ENCODE data around the gene C15orf40.

C15orf40 gene

GRCh38 chr15:82960766-82961165, 50.7 kb downstream of the C15orf40 start:
- TF ChIP-seq, protein P1, sequence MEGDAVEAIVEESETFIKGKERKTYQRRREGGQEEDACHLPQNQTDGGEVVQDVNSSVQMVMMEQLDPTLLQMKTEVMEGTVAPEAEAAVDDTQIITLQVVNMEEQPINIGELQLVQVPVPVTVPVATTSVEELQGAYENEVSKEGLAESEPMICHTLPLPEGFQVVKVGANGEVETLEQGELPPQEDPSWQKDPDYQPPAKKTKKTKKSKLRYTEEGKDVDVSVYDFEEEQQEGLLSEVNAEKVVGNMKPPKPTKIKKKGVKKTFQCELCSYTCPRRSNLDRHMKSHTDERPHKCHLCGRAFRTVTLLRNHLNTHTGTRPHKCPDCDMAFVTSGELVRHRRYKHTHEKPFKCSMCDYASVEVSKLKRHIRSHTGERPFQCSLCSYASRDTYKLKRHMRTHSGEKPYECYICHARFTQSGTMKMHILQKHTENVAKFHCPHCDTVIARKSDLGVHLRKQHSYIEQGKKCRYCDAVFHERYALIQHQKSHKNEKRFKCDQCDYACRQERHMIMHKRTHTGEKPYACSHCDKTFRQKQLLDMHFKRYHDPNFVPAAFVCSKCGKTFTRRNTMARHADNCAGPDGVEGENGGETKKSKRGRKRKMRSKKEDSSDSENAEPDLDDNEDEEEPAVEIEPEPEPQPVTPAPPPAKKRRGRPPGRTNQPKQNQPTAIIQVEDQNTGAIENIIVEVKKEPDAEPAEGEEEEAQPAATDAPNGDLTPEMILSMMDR (IDR thresholded peaks at IDR 0.05; ENCODE audit: low read depth, low read length) = no peak

DNA sequence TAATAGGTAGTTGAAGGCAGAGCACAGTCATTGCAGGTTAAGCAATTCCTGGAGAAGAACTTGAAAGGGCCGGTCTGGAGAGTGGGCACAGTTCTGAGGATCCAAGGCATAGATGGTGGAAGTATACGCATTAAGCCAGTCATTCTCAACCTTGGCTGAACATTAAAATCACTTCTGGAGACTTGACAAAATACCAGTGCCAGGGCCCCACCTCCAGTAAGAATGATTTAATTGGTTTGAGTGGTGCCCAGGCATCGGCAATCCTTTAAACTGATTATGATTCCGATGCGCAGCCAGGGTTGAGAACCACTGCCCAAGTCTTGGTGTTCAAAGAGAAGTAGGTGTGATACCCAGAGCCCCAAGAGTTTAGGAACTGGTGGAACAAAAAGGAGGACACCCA, 52.0 kb downstream of the C15orf40 start:
- no peak for DNase-seq (ENCODE audit: low read depth in 2 of 2)
- TF ChIP-seq, protein P1 (IDR thresholded peaks at IDR 0.05; ENCODE audit: low read depth, low read length) = no peak
- H3K4me3 ChIP-seq (replicated peaks in 1 of 2; ENCODE audit: low read depth in 2 of 2, low read length in 2 of 2) = no peak overlapping the region

More at GRCh38 chr15:82960766-82961165, 50.7 kb downstream of the C15orf40 start:
- no peak for DNase-seq (ENCODE audit: low read depth in 2 of 2)
- no peak overlapping the region for H3K4me3 ChIP-seq (replicated peaks in 1 of 2; ENCODE audit: low read depth in 2 of 2, low read length in 2 of 2)

- no peak for DNase-seq (ENCODE audit: low read depth in 2 of 2)
- TF ChIP-seq, protein P1 (IDR thresholded peaks at IDR 0.05; ENCODE audit: low read depth, low read length) = no peak
- H3K4me3 ChIP-seq (replicated peaks in 1 of 2; ENCODE audit: low read depth in 2 of 2, low read length in 2 of 2) = no peak overlapping the region
Observed at GRCh38 chr15:82958638-82959037, 52.8 kb downstream of the C15orf40 start.

DNA sequence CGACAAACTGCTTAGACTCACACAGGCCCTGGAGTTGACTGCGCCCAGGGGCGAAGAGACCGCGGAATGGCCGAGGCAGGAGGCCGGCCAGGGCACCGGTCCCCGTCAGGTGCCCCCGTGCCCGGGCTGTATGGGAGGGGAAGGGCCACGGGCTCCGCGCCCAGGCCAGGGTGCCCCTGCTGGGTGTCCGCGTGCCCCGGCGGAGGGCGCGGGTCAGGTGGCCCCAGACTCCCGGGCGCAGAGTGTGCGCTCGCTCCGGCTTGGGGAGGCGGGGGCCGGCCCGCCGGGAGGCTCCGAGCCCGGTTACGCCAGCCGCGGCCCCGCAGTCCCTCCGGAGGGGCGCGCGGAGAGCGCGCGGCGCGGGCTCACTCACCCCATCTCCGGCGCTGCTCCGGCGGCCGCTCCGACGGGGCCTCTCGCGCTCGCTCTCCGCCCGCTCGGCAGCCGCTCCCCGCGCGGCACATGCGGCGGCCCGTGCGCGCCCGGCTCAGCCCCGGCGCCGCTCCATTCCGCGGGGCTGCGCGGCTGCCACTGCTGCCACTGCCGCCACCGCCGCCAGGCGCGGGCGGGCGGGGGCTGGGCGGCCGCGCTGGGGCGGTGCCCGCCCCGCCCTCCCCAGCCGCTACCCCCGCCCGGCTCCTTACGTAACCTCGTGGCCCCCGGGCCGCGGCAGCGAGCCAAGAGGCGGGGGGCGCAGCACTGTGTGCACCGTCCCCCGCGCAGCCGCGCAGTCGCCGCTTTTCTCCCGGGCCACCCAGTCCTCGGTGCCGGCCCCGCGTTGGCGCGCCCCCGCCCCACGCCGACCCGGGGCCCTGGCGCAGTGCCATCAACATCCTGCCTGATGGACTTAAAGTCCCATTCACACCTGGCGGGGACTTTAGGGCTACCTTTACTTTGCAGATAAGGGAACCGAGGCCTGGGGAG, 59.0 kb downstream of the C15orf40 start, which contains the start of gene HOMER2:
Gene HOMER2 (minus strand): TSS at position 563 of the 924 bp plus-strand sequence. CDS start 185 bp downstream, at position 378.
- TF ChIP-seq, protein P1 (IDR thresholded peaks at IDR 0.05; ENCODE audit: low read depth, low read length) = no peak
- H3K4me3 ChIP-seq (replicated peaks in 1 of 2; ENCODE audit: low read depth in 2 of 2, low read length in 2 of 2) = peak within 1 kb of the TSS in 1 of 2 donors; percentile 24
- DNase-seq (ENCODE audit: low read depth in 2 of 2) = peak in 1 of 2 donors; percentile 11

DNA sequence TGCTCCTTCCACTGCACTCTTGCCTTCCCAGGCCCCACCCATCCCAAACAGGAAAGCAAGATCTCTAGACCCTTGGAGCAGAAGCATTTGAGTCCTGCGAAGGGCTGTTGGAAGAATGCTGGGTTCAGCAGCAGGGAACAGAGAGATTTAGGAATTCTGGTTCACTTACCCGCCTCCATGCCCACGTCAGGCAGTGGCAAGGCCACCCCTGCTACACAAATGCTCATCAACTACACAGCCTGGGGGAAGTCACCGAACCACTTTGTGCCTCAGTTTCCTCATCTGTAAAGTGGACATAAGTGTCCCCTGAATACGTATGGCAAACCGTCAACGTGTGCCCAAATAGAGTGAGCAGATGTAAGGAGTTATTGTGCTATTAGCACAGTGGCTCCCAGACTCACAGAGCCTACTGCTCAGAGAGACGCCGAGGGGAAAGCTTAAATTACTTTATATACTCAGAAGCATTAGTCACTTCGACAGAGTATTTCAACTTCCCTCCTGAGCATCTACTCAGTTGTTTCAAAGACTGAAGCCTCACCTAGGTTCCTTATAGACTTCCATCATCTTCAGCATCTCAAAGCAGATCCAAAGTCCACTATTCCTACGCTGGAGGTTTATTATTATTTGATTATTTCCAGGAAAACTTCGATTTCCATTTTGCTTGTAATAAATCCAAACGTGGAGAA, 59.8 kb downstream of the C15orf40 start:
- no peak for DNase-seq (ENCODE audit: low read depth in 2 of 2)
- H3K4me3 ChIP-seq (replicated peaks in 1 of 2; ENCODE audit: low read depth in 2 of 2, low read length in 2 of 2) = no peak overlapping the region
- TF ChIP-seq, protein P1 (IDR thresholded peaks at IDR 0.05; ENCODE audit: low read depth, low read length) = no peak

- no peak for DNase-seq (ENCODE audit: low read depth in 2 of 2)
- TF ChIP-seq, protein P1 (IDR thresholded peaks at IDR 0.05; ENCODE audit: low read depth, low read length) = no peak
Observed at GRCh38 chr15:82950746-82951370, 60.6 kb downstream of the C15orf40 start.

More at GRCh38 chr15:82950746-82951370, 60.6 kb downstream of the C15orf40 start:
- H3K4me3 ChIP-seq (replicated peaks in 1 of 2; ENCODE audit: low read depth in 2 of 2, low read length in 2 of 2) = no peak overlapping the region
